CD14-positive monocyte (primary cell): ENCODE data around the gene CTNNA2. TPM values are rescaled to one million over a fixed set of nuclear protein-coding genes. Genes with fewer than 3 reads are reported as not detected.

ENCODE experiments used
- DNase-seq, 3 donors: peaks; one replicate each; pipeline ENCODE4 v3.0.0-alpha.2; 2011 to 2022
- H2AFZ ChIP-seq: 2 replicates; pipeline ENCODE4 v1.6.0; 2012; ENCODE audit warnings: mild to moderate bottlenecking, low read depth, low read length, inconsistent platforms; ENCODE audit not compliant: insufficient read depth, poor library complexity, severe bottlenecking
- H3K27ac ChIP-seq, 2 donors: 1 replicate in 1 of 2; 2 replicates in 1 of 2; pipeline ENCODE4 v1.5.1; 2012 to 2013; ENCODE audit warnings: low read length in 2 of 2, control low read depth in 1 of 2, inconsistent platforms in 1 of 2, low read depth in 1 of 2, mild to moderate bottlenecking in 1 of 2
- H3K27me3 ChIP-seq, 2 donors: one replicate each; pipeline versions ENCODE4 v1.6.0 to v1.6.1; 2011 to 2013; ENCODE audit warnings: low read length in 2 of 2; ENCODE audit not compliant: control insufficient read depth in 2 of 2, insufficient read depth in 2 of 2
- H3K36me3 ChIP-seq, 2 donors: replicated peaks in 1 of 2; 1 replicate in 1 of 2; 2 replicates in 1 of 2; pipeline versions ENCODE4 v1.5.1 to v1.6.1; 2012 to 2013; ENCODE audit warnings: low read length in 2 of 2, control low read depth in 1 of 2, inconsistent platforms in 1 of 2, mild to moderate bottlenecking in 1 of 2; ENCODE audit not compliant: insufficient read depth in 2 of 2, control insufficient read depth in 1 of 2
- H3K4me1 ChIP-seq, 2 donors: 1 replicate in 1 of 2; 2 replicates in 1 of 2; pipeline versions ENCODE4 v1.5.1 to v1.6.1; 2012 to 2013; ENCODE audit warnings: low read length in 2 of 2, control low read depth in 1 of 2, inconsistent platforms in 1 of 2, mild to moderate bottlenecking in 1 of 2, moderate library complexity in 1 of 2; ENCODE audit not compliant: insufficient read depth in 2 of 2, control insufficient read depth in 1 of 2
- H3K4me2 ChIP-seq: replicated peaks from 2 replicates; pipeline ENCODE3; 2012; ENCODE audit warnings: low read length, moderate library complexity, mild to moderate bottlenecking; ENCODE audit not compliant: poor library complexity, severe bottlenecking; ENCODE audit errors: extremely low read depth
- H3K4me3 ChIP-seq, 3 experiments: fragments of 200-600 bp in 1 of 3; sonication (generic) in 1 of 3; replicated peaks in 1 of 3; 1 replicate in 2 of 3; 2 replicates in 1 of 3; pipeline ENCODE4 v1.5.1; 2011 to 2013; ENCODE audit warnings: low read length in 3 of 3, mild to moderate bottlenecking in 3 of 3, control low read depth in 2 of 3, low read depth in 2 of 3, inconsistent platforms in 1 of 3, moderate library complexity in 1 of 3
- H3K79me2 ChIP-seq: 2 replicates; pipeline ENCODE4 v1.6.0; 2012; ENCODE audit warnings: mild to moderate bottlenecking, control low read depth, inconsistent platforms, low read length, moderate library complexity; ENCODE audit not compliant: insufficient read depth
- H3K9ac ChIP-seq: 2 replicates; pipeline ENCODE4 v1.6.0; 2017; ENCODE audit warnings: low read length, mild to moderate bottlenecking; ENCODE audit not compliant: insufficient read depth, poor library complexity, severe bottlenecking
- H3K9me3 ChIP-seq, 2 donors: replicated peaks in 1 of 2; 1 replicate in 1 of 2; 2 replicates in 1 of 2; pipeline versions ENCODE4 v1.5.1 to v1.6.1; 2012 to 2013; ENCODE audit warnings: low read length in 2 of 2, control low read depth in 1 of 2; ENCODE audit not compliant: control insufficient read depth in 1 of 2, insufficient read depth in 1 of 2
- H4K20me1 ChIP-seq: 2 replicates; pipeline ENCODE4 v1.6.0; 2012; ENCODE audit warnings: mild to moderate bottlenecking, low read length, control low read depth, moderate library complexity; ENCODE audit not compliant: insufficient read depth
- H3K27ac Mint-ChIP-seq, 7 donors: one replicate each; pipeline ENCODE4 v1.8.0; 2020; ENCODE audit warnings: mild to moderate bottlenecking in 7 of 7, mixed read lengths in 7 of 7, moderate library complexity in 6 of 7, inconsistent platforms in 2 of 7
- H3K27me3 Mint-ChIP-seq, 3 donors: one replicate each; pipeline ENCODE4 v1.8.0; 2021 to 2022; ENCODE audit warnings: low read depth in 3 of 3, mild to moderate bottlenecking in 3 of 3, mixed read lengths in 3 of 3, moderate library complexity in 3 of 3, inconsistent platforms in 1 of 3
- H3K36me3 Mint-ChIP-seq, 2 donors: one replicate each; pipeline ENCODE4 v1.8.0; 2020; ENCODE audit warnings: mixed read lengths in 2 of 2, inconsistent platforms in 1 of 2, mild to moderate bottlenecking in 1 of 2
- H3K4me1 Mint-ChIP-seq: one replicate; pipeline ENCODE4 v1.8.0; 2020; ENCODE audit warnings: mild to moderate bottlenecking, mixed read lengths
- H3K4me3 Mint-ChIP-seq, 2 donors: one replicate each; pipeline ENCODE4 v1.8.0; 2020; ENCODE audit warnings: mild to moderate bottlenecking in 2 of 2, mixed read lengths in 2 of 2, moderate library complexity in 1 of 2
- H3K9me3 Mint-ChIP-seq, 7 donors: one replicate each; pipeline ENCODE4 v1.8.0; 2020 to 2022; ENCODE audit warnings: mixed read lengths in 7 of 7, mild to moderate bottlenecking in 6 of 7, moderate library complexity in 6 of 7, inconsistent platforms in 2 of 7
- WGBS: methylation state at CpG from one replicate; pipeline ENCODE4 v1.1.5; 2013; ENCODE audit warnings: missing lambda C conversion rate; ENCODE audit not compliant: insufficient coverage; 5-methylcytosine and 5-hydroxymethylcytosine counted together
- intact Hi-C, 2 donors: fragments of 100-400 bp; cut with micrococcal nuclease; formaldehyde crosslinking; loops; one replicate each; pipeline versions ENCODE4 v1.15.0 to v1.15.1; 2023
- polyA plus RNA-seq, 3 donors: library from polyadenylated mRNA; depleted of rRNA in 1 of 3; unstranded in 2 of 3; stranded (reverse) in 1 of 3; fragments of 300-500 nt in 2 of 3; fragments of >200 nt in 1 of 3; fragmentation: Illumina TruSeq in 2 of 3; gene quantifications; 1 replicate in 2 of 3; 2 replicates in 1 of 3; pipeline ENCODE4 v1.2.3, GENCODE V29; 2012 to 2021
- TF ChIP-seq, protein P1 (sequence below): fragments of 200-600 bp; IDR thresholded peaks from one replicate; pipeline ENCODE4 v1.8.0; 2022; ENCODE audit warnings: antibody characterized with exemption, mild to moderate bottlenecking

Gene CTNNA2
- polyA plus RNA-seq, 3 donors = not detected

DNA sequence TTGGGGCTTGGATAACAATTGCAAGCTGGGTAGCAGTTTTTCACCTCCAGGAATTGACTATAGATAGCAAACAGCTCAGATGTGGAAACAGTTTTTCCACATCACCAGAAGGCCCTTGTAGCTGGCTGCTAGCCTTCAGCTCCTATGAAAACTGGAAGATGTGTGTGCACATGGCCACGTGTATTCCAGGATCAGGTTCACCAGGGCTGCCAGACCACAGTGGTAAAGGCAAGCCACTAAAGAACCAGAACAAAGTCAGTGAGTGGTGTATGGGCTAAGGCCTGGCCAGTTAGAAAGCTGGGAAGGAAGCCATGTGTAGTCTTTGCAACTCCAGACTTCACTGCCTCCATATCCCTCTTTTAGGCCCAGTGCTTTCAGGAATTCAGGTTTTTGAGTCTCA, 778.8 kb downstream of the CTNNA2 start:
- H3K4me3 ChIP-seq = no peak overlapping the region
- no peak for DNase-seq
- H3K9ac ChIP-seq = no peak overlapping the region
- H3K27me3 ChIP-seq = no peaks in the 10 kb centered on the region
- TF ChIP-seq, protein P1, sequence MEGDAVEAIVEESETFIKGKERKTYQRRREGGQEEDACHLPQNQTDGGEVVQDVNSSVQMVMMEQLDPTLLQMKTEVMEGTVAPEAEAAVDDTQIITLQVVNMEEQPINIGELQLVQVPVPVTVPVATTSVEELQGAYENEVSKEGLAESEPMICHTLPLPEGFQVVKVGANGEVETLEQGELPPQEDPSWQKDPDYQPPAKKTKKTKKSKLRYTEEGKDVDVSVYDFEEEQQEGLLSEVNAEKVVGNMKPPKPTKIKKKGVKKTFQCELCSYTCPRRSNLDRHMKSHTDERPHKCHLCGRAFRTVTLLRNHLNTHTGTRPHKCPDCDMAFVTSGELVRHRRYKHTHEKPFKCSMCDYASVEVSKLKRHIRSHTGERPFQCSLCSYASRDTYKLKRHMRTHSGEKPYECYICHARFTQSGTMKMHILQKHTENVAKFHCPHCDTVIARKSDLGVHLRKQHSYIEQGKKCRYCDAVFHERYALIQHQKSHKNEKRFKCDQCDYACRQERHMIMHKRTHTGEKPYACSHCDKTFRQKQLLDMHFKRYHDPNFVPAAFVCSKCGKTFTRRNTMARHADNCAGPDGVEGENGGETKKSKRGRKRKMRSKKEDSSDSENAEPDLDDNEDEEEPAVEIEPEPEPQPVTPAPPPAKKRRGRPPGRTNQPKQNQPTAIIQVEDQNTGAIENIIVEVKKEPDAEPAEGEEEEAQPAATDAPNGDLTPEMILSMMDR = no peak
- H3K4me3 Mint-ChIP-seq = no peak overlapping the region
- intact Hi-C loops = no loop called here
- no peaks in the 10 kb centered on the region for H3K4me1 ChIP-seq
- H3K27me3 Mint-ChIP-seq = peaks cover 0 to 3% (median 1%) of the 10 kb centered on the region in 3 donors
- H3K4me2 ChIP-seq = no peak overlapping the region
- no peaks in the 10 kb centered on the region for H3K4me1 Mint-ChIP-seq
- 50% methylated on average over 1 of the region's 1 CpG for WGBS
- H3K27ac Mint-ChIP-seq = no peak overlapping the region
- no peaks in the 10 kb centered on the region for H3K36me3 Mint-ChIP-seq
- no peak overlapping the region for H3K27ac ChIP-seq
- H3K9me3 Mint-ChIP-seq = peaks cover 0 to 3% (median 0%) of the 10 kb centered on the region in 7 donors
- no peaks in the 10 kb centered on the region for H3K36me3 ChIP-seq
- H4K20me1 ChIP-seq = no peaks in the 10 kb centered on the region
- H3K9me3 ChIP-seq = no peaks in the 10 kb centered on the region
- H2AFZ ChIP-seq = no peak overlapping the region
- no peaks in the 10 kb centered on the region for H3K79me2 ChIP-seq

DNA sequence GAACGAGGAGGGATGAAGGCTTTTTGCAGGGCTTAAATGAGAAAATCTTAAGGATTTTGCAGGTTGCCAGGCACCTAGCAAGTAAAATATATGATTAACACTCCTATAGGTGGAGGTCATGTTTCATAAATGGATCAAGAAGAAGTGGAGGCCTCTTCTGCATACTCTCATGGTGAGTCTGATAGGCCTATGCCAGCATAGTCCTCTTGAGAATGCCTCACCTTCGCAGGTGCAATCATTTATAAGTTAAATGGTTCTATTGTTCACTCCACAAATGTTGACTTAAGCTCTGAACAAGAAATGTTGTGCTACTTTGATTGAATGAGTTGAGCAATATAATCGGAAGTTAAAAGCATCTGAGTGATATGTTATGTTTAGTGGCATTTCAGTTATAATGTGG, 779.6 kb downstream of the CTNNA2 start:
- Histone ChIP-seq H3K9ac (no peak overlapping the region), H3K4me1 (no peaks in the 10 kb centered on the region), H3K36me3 (no peaks in the 10 kb centered on the region), H4K20me1 (no peaks in the 10 kb centered on the region), H3K9me3 (no peaks in the 10 kb centered on the region), H3K79me2 (no peaks in the 10 kb centered on the region), H3K27me3 (no peaks in the 10 kb centered on the region), H3K27ac (no peak overlapping the region), H3K4me3 (no peak overlapping the region), H3K4me2 (no peak overlapping the region), H2AFZ (no peak overlapping the region)
- Mint-ChIP-seq H3K36me3 (no peaks in the 10 kb centered on the region), H3K4me3 (no peak overlapping the region), H3K27me3 (peaks cover 1 to 3% (median 3%) of the 10 kb centered on the region in 3 donors), H3K27ac (no peak overlapping the region), H3K9me3 (peaks cover 0 to 3% (median 0%) of the 10 kb centered on the region in 7 donors), H3K4me1 (no peaks in the 10 kb centered on the region)
- intact Hi-C loops = no loop called here
- WGBS = no CpG with 5 or more reads among the region's 3 CpGs
- TF ChIP-seq, protein P1 = no peak
- DNase-seq = no peak
